HG02588 (cell line): ENCODE results near the gene ATG9A.
"Not testable (repeated sequence)": the region's sequence is repeated elsewhere in the genome, so short reads cannot be mapped to it uniquely, and the experiment has no call there.

Experiments used
- ATAC-seq: cut with Tn5 transposase; IDR thresholded peaks from one replicate; pipeline ENCODE4 v1.9.1; 2021; ENCODE audit warnings: mild to moderate bottlenecking, moderate library complexity; ENCODE audit not compliant: unreplicated experiment

Gene ATG9A, protein sequence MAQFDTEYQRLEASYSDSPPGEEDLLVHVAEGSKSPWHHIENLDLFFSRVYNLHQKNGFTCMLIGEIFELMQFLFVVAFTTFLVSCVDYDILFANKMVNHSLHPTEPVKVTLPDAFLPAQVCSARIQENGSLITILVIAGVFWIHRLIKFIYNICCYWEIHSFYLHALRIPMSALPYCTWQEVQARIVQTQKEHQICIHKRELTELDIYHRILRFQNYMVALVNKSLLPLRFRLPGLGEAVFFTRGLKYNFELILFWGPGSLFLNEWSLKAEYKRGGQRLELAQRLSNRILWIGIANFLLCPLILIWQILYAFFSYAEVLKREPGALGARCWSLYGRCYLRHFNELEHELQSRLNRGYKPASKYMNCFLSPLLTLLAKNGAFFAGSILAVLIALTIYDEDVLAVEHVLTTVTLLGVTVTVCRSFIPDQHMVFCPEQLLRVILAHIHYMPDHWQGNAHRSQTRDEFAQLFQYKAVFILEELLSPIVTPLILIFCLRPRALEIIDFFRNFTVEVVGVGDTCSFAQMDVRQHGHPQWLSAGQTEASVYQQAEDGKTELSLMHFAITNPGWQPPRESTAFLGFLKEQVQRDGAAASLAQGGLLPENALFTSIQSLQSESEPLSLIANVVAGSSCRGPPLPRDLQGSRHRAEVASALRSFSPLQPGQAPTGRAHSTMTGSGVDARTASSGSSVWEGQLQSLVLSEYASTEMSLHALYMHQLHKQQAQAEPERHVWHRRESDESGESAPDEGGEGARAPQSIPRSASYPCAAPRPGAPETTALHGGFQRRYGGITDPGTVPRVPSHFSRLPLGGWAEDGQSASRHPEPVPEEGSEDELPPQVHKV

DNA sequence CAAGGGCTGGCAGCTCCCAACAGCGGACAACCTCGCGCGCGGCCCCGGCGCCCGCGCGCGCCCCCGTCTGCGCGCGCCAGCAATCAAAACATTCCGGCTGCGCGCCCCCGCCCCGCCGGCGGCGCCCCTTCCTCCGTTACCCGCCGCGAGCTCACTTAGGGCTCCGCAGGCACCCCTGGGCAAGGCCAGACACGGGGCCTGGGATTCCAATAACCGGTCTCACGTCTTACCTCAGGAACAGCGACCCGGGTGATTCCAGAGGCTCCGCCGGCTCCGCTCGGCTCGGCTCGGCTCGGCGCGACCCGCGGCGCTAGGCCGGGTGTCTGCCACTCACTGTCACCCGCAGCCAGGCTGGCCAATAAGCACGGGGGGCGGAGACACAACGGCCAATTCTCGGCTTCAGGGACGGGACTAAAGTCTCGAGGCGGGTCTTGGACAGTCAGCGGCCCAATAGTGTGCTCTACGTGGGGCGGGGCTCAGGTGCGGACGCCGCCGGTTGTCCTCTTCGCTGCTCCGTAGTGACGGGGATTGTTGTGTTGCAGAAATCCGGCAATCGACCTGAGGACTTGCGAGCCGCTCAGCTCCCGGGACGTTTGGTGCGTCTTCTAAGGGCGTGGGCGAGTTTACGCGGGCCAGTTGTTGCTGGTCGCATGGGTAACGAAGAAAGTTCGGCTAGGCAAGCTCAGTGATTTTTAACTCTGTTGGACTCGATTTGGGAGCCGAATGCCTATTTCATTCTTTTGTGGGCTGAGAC lies at the start of gene ATG9A, which contains the start of gene ANKZF1:
Gene ATG9A (minus strand): TSS at position 332 of the 754 bp plus-strand sequence. CDS start 1,612 bp downstream, outside the sequence.
Gene ANKZF1 (plus strand): TSS at position 502 of the 754 bp plus-strand sequence. CDS start 452 bp downstream, outside the sequence.
- ATAC-seq = peak; percentile 95

DNA sequence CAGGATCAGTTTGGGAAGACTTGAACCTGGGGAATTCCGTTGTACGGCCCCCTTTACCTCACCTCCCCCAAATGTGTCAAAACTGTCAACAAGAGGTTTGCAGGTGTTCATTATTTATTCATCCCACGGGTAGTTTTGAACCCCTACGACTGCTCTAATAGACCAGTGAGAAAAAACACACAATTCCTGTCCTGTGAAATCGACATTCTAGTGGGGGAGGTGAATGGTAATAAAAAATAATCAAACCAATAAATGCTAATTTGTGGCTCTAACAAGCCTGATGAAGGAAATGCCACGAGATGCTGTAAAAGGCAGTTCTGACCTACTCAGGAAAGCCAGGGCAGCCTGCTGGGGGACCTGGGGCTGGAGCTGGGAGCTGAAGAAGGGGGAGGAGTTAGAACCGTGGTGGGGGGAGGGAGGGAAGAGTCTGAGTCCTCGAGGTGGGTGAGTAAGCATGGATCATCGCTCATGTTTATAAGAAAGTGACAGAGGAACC lies 49.3 kb upstream of the ATG9A start:
- ATAC-seq = peak; percentile 3

DNA sequence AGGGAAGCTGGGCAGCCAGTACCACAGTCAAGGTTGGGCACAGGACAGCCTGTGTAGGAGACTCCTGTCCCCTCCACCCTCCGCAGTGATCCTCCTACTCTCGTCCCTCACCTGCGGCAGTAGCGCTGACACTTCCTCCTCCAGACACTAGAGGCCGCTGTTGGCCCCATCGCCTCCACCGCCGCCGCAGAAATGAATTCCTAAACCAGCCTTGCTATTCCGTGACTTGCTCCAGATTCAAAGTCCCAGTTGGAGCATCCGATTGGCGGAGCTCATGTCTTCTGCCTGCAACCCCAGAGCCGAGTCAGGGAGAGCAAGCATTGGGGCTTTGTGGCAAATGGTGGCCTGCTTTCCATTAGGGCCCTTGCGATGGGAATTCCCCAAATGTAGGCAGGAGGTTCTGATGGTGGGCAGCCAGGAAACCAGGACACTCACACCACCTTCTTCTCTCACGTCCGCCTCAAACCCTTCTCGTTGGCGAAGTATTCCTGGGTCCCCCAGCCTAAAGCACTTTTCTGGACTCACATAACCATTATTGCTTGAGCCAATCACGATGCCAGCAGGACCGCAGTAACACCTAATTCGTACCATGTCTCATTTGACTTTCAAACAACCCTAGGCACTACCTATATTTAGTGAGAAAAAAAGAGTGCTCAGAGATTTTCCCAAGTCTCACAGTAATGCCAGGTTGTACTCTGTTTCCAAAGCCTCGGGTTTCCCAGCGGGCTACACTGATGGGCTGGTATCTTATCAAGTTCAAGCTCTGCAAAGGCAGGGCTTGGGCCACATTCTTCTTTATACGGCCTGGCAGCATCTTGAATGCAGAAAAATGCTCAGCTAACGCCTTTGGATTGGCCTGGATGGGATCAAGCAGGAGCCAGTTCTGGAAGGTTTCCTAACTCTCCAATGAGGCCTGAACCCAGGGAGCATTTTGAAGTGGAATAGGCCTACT lies 48.5 kb upstream of the ATG9A start:
- ATAC-seq = no peak

DNA sequence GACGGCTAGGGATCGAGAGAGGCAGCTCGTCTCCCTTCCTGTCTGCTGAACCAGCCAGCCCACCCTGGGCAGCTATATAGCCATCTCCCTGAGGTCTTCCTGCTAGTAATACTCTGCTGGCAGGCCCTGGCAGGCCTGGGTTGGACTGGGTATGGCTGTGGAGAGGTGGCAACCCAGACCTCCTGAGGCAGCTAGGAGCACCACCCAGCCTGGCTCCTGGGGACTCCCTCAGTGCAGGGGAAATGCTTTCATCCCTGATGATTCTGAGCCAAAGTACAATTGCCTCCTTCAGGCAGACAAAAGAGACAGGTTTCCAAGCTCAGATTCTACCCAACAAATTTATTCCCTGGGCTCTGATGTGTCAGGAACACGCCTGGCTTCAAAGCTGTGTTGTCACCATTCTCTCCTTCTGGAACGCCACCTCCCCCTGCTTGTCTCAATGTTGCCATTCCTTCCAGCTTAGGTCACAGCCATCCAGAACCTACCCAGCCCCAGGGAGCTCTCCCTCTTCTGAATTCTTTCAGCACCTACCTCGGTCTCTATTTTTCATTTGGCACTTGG lies 45.0 kb upstream of the ATG9A start:
- no peak for ATAC-seq

DNA sequence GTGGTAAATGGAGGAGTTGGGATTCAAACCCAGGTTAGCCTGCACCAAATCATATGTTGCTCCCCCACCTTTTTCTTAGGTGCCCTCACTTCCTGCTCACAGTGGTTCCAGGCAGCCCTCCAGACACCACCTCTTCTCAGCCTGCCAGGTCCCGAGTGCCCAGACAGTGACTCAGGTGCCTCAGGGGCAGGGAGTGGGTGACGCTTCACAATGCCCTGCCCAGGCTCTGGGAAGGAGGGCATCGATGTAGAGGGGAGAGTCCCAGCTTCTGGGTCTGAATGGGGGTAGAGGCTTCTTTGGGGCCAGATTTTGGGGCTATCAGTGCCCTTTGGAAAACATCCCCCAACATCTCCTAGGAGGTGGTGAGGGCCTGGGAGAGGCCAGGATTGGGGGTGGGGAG lies 44.5 kb upstream of the ATG9A start:
- ATAC-seq = no peak

DNA sequence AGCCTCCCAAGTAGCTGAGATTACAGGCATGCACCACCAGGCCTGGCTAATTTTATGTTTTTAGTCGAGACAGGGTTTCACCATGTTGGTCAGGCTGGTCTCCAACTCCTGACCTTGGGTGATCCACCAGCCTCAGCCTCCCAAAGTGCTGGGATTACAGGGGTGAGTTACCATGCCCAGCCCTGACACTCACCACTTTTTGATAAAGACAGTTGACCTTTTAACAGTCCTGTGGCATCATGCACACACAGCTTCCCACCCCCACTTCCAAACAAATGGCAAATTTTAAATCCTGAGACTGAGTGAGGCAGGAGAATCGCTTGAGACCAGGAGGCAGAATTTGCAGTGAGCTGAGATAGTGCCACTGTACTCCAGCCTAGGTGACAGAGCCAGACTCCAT lies 43.6 kb upstream of the ATG9A start:
- ATAC-seq = no peak

DNA sequence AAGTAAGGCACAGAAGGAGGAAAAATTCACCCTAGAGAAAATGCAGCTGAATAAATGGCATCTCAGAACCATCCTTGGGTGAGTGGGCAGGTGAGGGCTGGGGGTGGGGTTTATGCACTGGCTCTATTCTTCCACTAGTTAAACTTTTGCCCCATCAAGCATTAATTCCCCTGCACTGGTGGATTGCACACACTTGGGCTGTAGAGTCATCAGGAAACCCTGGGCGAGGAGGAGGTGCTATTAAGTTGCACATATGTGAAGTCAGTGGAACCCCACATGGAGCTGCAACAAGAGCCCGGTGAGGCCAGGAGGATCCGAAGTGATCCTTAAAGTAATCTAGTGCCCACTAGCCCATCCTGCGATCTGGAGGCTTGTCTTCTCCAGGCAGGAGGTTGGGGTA lies 42.9 kb upstream of the ATG9A start:
- no peak for ATAC-seq

DNA sequence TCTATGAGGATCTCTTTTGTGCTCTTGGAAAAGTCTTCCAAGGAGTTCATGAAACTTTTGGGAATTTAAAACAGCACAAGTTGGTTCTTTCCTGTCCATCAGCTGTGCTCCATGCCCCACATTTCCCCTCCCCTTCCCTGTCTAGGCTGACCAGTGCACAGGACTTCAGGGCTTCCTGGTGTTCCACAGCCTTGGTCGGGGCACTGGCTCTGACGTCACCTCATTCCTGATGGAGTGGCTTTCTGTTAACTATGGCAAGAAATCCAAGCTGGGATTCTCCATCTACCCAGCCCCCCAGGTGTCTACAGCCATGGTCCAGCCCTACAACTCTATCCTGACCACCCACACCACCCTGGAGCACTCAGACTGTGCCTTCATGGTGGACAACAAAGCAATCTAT lies 41.6 kb upstream of the ATG9A start:
- no peak for ATAC-seq

DNA sequence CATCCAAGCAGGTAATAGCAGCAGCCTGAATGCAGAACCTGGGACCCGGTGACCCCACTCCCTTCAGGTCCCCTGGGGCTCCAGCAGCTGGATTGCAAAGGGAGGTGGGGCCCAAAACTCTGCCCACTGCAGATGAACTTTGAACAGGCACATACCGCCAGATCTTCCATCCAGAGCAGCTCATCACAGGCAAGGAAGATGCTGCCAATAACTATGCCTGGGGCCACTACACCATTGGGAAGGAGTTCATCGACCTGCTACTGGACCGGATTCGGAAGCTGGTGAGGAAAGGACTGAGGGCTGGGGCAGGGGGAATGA lies 40.6 kb upstream of the ATG9A start:
- no peak for ATAC-seq

DNA sequence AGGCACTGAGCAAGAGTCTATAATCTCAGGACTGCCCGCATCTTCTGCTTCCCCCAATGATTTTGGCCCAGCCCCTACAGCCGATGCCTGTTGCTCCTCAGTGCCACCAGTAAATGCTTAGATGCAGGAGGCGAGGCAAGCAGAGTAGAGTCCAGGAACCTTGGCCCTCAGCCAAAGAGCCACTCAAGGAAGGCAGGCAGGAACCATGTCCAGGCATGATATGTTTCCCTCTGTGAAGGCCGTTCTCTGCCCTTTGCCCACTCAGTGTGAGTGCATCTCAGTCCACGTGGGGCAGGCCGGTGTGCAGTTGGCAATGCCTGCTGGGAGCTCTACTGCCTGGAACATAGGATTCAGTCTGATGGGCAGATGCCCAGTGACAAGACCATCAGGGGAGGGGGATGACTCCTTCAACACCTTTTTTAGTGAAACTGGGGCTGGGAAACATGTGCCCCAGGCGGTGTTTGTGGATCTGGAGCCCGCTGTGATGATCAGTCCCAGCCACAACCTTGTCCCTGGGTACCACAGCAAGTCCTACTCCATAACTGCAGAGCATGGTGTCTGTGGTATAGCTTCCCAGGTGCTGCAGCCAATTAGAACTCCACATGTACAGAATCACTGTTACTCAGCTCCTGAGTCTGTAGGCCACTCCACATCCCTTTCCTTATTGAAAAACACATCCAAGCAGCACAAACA lies 40.1 kb upstream of the ATG9A start:
- ATAC-seq = no peak

DNA sequence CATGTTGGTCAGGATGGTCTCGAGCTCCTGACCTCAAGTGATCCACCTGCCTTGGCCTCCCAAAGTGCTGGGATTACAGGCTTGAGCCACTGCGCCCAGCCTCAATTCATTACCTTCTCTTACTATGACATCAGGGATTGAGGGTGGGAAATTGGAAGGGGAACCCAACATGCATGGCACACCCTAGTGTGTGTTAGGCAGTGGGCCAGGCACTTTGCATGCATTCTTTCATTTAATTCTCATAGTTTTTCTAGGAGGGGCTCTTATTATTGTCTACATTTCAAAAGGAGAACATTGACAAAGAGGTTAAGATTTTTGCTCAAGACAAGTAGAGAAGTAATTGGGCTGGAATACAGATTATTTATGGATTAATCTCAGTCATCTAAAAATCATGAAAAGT lies 38.9 kb upstream of the ATG9A start:
- no peak for ATAC-seq

DNA sequence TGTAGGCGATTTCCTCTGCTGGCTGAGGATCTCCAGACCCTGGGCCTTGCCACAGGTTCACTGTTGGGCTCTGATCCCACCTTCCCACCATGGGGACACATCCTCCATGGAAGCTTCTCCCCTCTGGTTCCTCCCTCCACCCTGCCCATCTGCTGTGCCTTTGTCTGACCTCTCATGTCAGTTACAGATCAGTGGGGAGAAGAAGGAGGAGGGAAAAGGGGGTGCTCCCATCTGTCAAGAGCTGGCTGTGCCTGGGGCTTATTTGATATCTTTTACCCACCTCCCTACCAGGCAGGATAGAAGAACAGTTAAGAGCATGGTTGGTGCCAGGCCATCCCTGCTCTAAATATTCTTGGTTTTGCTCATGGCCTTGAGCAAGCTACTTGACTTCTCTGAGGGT lies 37.5 kb upstream of the ATG9A start:
- no peak for ATAC-seq

DNA sequence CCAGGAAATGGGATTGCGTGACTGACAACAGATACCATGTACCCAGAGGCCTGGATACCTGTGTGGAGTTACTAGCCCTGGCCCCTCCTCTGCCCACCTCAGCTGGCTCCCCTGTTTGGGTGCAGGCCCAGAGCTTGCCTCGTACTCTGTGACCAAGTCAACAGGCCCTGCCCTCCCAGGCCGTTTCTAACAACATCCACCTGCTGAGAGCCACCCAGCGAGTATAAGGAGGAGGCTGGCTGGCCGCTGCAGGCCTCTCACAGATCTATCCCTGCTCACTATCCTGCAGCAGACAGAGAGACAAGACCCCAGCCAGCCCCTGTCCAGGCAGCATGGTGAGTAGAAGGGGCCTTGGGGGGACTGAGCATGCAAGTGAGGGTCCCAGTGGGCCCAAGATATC lies 36.8 kb upstream of the ATG9A start:
- no peak for ATAC-seq

DNA sequence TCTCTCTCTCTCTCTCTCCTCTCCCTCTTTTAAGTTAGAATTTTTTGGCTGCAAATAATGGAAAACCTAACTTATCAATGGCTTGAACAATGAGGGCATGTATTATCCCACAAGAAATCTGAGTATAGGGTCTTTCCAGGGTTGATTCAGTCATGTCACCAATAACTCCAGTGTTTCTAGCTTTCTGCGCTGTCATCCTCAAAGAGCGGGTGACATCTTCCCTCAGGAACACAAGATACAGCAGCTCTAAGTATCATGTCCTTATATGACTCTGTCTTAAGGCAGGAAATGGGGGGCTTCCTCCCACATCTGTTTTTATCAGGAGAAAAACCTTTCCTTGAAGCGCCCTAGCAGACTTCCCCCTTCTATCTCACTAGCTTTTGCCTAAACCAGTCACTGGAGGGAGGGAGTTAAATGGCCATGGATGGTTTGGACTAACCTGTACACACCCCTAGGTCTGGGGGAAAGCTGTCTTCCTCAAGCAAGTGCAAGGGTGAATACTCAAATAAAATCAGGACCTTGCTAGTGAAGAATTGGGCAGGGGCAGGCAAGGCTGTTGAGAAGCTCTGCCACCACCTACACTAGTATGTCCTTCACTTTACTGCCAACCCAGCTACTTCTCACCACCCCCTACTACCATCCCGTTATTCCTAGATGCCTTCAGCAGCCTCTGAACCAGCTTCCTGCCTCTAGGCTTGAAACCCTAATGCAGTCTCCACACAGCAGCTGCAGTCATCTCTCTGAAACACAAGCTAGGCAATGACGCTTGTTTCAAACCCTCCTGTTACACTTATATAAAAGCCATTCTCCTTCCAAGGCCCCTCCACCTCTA lies 31.8 kb upstream of the ATG9A start:
- ATAC-seq = no peak

DNA sequence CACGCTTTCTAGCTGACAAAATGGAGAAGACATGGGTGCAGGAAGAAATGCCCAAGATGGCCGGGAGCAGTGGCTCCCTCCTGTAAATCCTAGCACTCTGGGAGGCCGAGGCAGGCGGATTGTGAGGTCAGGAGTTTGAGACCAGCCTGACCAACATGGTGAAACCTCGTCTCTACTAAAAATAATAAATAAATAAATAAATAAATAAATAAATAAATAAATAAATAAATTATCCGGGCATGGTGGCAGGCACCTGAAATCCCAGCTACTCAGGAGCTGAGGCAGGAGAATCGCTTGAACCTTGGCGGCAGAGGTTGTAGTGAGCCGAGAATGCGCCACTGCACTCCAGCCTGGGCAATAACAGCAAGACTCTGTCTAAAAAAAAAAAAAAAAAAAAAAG lies 29.5 kb upstream of the ATG9A start:
- ATAC-seq = not testable (repeated sequence)

DNA sequence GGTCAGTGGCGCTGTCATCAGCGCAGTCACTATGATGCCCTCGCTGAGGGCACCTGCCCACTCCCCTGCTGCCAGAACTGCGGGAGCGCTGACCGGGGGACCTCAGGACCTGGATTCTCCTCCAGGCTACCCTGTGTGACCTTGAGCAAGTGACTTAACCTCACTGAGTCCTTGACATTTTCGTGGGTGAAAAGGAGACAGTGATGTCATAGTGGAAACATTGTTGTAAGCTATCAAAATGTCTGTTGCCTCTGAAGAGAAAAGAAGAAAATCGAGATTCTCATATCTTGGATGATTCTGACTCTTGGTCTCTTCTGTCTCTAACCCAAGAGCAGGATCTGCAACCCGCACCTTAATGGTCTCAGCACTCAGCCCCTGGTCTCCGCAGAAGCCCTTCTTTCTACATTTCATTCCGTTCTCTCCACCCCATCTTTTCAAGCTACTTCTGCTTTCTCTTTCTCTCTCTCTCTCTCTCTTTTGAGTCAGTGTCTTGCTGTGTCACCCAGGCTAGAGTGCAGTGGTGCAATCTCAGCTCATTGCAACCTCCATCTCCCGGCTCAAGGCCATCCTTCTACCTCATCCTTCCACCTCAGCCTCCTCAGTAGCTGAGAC lies 25.3 kb upstream of the ATG9A start:
- ATAC-seq = peak; percentile 20

DNA sequence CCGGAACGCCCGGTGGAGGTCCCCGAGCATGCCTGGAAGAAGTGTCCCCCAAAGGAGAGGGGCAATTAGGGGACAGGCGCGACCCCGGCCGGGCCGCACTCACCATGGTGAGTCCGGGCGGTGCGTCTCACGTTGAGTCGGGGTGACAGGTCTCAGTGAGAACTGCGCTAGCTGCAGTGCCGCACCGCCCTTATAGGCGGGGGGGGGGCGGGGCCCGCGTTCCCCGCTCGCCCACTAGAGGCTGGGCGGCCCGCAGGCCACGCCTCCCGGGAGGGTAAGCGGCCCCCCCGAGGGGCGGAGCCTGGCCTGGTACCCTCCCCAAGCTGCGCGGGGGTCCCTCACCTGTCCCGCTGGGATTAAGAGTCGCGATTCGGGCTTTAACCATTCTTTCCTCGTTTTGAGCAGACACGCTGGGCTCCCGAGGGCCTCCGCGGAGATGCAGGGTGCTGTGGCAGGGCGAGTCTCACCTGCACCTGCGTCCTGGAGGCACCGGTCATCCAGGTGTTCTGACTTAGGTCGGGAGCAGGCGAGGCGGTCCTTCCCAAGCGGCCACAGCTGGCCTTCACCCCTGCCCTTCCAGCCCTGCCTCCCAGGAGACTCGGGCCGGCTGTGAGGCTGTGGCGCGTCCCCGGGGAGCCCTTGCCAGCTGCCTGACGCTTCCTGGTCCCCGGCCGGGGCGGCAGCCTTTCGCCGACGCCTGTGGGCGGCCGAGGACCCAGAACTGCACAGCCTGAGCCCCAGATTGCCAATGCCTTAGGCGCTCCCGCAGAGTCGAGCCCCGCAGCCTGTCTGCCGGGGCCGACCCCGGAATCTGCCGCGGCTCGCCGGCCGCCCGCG lies 24.5 kb upstream of the ATG9A start, which contains the start of gene TUBA4A:
Gene TUBA4A (minus strand): TSS at position 166 of the 837 bp plus-strand sequence. CDS start 60 bp downstream, at position 106.
- peak; percentile 41 for ATAC-seq
